ENCODE measurements around the gene KHDC1.

DNA sequence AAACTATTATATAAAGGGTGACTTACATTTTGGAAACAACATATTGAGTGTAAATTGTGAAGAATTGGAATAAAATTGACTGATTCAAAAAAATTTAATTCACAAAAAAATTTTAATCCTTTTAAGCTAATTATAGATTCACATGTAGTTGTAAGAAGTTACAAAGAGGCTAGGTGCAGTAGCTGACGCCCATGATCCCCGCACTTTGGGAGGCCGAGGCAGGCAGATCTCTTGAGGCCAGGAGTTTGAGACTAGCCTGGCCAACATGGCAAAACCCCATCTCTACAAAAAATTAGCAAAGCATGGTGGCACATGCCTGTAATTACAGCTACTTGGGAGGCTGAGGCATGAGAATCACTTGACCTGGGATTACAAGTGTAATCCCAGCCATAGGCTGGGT, 30.3 kb upstream of the KHDC1 start:
- TF ChIP-seq, protein P1, sequence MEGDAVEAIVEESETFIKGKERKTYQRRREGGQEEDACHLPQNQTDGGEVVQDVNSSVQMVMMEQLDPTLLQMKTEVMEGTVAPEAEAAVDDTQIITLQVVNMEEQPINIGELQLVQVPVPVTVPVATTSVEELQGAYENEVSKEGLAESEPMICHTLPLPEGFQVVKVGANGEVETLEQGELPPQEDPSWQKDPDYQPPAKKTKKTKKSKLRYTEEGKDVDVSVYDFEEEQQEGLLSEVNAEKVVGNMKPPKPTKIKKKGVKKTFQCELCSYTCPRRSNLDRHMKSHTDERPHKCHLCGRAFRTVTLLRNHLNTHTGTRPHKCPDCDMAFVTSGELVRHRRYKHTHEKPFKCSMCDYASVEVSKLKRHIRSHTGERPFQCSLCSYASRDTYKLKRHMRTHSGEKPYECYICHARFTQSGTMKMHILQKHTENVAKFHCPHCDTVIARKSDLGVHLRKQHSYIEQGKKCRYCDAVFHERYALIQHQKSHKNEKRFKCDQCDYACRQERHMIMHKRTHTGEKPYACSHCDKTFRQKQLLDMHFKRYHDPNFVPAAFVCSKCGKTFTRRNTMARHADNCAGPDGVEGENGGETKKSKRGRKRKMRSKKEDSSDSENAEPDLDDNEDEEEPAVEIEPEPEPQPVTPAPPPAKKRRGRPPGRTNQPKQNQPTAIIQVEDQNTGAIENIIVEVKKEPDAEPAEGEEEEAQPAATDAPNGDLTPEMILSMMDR (optimal IDR thresholded peaks at IDR 0.05 in 1 of 3, IDR thresholded peaks at IDR 0.05 in 1 of 3, conservative IDR thresholded peaks at IDR 0.05 in 1 of 3; ENCODE audit: extremely low read depth in 1 of 3, insufficient read depth in 2 of 3, low read length in 3 of 3): no peak
- no peak for TF ChIP-seq EZH2 (IDR thresholded peaks at IDR 0.05; ENCODE audit: low read length)

Data from keratinocyte (primary cell).